Dendritic cell treated with granulocyte-macrophage colony-stimulating factor and Interleukin-4, amounts not matched to agents 40 ng/mL and 50 ng/mL, for 4 days (primary cell): ENCODE results near the gene SP110.

Experiments
- H3K27ac Mint-ChIP-seq: one replicate; pipeline ENCODE4 v1.8.0; 2022; ENCODE audit warnings: mild to moderate bottlenecking, mixed read lengths
- H3K27me3 Mint-ChIP-seq: one replicate; pipeline ENCODE4 v1.8.0; 2022; ENCODE audit warnings: mild to moderate bottlenecking, mixed read lengths
- H3K36me3 Mint-ChIP-seq: one replicate; pipeline ENCODE4 v1.8.0; 2022; ENCODE audit warnings: low read depth, mixed read lengths
- H3K4me1 Mint-ChIP-seq: one replicate; pipeline ENCODE4 v1.8.0; 2022; ENCODE audit warnings: low read depth, mixed read lengths
- H3K4me3 Mint-ChIP-seq: one replicate; pipeline ENCODE4 v1.8.0; 2022; ENCODE audit warnings: mild to moderate bottlenecking, moderate library complexity, mixed read lengths
- H3K9me3 Mint-ChIP-seq: one replicate; pipeline ENCODE4 v1.8.0; 2022; ENCODE audit warnings: mixed read lengths
- intact Hi-C: fragments of 100-400 bp; cut with micrococcal nuclease; formaldehyde crosslinking; loops from one replicate; pipeline ENCODE4 v1.15.0; 2022

The SP110 gene

DNA sequence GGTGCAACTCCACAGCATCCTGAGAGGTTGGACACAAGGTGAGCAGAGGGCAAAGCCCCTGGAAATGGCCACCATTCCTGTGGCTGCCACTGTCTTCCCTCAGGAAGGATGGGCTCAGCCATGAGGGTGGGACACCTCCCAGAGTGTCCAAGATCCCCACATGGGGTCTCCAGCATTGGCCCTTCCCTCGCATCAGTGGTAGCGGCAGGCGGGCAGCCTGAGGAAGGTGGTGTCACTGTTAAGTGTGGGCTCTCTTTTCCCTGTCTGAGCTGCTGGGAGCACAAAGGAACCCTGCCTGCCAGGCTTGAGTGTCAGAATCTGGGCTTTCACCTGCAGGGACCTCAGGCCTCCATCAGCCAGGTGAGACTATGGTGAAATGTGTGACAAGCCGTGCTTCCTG is 47.6 kb downstream of the SP110 start:
- peaks cover 93% of the 10 kb centered on the region for H3K36me3 Mint-ChIP-seq
- intact Hi-C loops, result no loop called here
- H3K27me3 Mint-ChIP-seq, result no peaks in the 10 kb centered on the region
- no peak overlapping the region for H3K4me3 Mint-ChIP-seq
- no peak overlapping the region for H3K27ac Mint-ChIP-seq
- H3K9me3 Mint-ChIP-seq, result no peaks in the 10 kb centered on the region
- H3K4me1 Mint-ChIP-seq, result peaks cover 6% of the 10 kb centered on the region

DNA sequence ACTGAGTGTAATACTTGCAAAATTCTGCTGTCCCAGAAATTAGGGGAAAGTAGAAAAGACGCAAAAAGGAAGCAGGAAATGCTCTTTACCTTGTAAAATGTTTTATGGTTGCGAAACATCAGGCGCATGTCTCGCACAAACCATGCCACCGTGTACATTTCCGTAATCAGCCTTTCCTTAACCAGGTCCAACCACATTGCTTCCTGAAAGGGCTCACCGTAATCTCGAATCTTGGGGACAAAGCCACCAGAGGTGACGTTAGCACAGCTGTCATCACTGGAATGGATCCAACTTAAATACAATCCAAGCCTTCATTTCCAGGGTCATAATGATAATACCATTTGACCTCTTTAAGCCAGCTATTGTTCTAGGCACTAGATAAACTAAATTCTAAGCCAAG is 49.3 kb downstream of the SP110 start:
- peaks cover 88% of the 10 kb centered on the region for H3K36me3 Mint-ChIP-seq
- no peak overlapping the region for H3K4me3 Mint-ChIP-seq
- no peak overlapping the region for H3K27ac Mint-ChIP-seq
- intact Hi-C loops, result no loop called here
- no peaks in the 10 kb centered on the region for H3K27me3 Mint-ChIP-seq
- peaks cover 6% of the 10 kb centered on the region for H3K4me1 Mint-ChIP-seq
- H3K9me3 Mint-ChIP-seq, result no peaks in the 10 kb centered on the region

DNA sequence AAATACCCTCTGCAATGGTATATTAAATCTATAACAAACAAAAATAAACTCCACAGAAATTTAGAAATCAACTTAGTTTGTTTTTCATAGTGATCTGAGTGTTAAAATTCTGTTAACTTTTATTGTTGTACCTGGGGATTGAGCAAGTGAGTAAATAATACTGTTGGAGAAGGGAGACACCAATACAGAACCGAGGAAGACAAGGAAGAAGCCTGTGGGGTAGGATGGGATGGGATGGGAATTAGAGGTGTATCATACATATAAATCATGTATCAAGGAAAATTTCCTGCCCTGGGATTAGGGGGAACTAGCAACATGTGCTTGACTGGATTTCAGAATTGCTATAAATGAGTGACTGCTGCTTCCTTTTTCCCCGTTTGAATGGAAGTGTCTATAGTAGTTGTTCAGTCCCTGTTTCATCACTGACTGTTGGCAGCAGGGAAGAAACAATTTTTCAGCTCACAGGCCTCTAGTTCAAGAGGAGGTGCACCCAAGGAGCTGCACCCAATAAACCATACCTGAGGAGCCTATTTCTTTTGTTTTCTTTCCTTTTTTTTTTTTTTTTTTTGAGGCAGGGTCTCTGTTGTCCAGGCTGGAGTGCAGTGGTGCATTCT is 53.1 kb downstream of the SP110 start:
- H3K36me3 Mint-ChIP-seq, result peaks cover 60% of the 10 kb centered on the region
- peaks cover 15% of the 10 kb centered on the region for H3K4me1 Mint-ChIP-seq
- no peaks in the 10 kb centered on the region for H3K9me3 Mint-ChIP-seq
- no peak overlapping the region for H3K27ac Mint-ChIP-seq
- intact Hi-C loops, result no loop called here
- H3K27me3 Mint-ChIP-seq, result no peaks in the 10 kb centered on the region
- no peak overlapping the region for H3K4me3 Mint-ChIP-seq

DNA sequence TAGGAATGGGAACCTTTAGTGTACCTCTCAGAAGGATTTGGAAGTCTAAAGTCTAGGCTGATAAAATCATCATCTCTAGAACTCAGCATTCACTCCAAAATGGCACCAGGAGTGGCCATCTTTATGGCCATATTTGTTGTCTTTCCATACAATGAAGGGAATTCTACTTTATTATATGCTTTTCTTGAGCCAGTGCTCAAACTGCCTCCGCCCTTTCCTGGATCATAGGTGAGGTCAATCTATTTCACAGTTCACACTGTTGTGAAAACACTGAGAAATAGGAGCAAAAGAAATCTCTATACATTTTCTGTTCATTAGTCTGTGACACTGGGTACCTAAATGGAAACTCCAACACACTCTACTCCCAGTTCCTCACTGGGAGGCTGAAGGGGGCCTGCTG is 55.6 kb downstream of the SP110 start:
- Mint-ChIP-seq H3K27me3 (peaks cover 2% of the 10 kb centered on the region), H3K9me3 (no peaks in the 10 kb centered on the region), H3K27ac (no peak overlapping the region), H3K4me1 (peaks cover 14% of the 10 kb centered on the region), H3K36me3 (peaks cover 35% of the 10 kb centered on the region), H3K4me3 (no peak overlapping the region)
- intact Hi-C loops, result no loop called here

DNA sequence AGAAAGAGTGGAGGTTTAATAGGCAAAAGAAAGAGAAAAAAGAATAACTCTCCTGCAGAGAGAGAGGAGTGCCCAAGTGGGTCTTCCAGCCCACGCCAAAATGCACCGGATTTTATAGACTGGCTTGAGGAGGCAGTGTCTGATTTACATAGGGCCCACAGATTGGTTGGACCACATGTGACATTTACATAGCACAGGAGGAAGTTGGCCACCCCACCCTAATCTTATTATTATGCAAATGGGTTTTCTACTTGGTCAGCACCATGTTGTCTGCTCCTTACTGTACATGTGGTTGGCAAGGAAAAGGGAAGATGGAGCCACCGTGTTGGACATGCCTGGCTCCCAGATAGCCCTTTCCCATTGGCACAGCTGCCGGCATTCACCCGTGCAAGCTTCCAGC is 56.8 kb downstream of the SP110 start:
- H3K27ac Mint-ChIP-seq, result no peak overlapping the region
- intact Hi-C loops, result no loop called here
- no peak overlapping the region for H3K4me3 Mint-ChIP-seq

DNA sequence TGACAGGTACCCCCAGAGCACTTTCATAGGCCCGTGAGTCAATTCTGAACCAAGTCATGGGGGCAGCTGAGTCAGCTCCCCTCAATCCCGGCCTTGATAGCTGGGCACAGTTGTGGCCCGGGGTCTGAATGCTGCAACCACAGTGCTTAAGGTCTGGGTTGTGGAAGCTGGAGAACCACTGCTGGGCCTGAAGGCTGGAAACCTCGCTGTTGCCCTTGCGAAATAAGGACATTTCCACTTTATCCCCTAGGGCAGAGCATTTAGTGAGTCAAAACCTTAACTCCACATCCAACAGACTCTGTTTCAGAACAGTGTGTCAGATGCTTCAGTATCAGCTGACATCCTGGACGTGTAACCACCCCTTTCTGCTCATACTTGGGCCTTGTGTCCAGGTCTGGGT is 58.6 kb downstream of the SP110 start:
- intact Hi-C loops, result loop anchor here (2.0 kb wide), 1 partner anchor 450 kb away; no protein-coding TSS in a partner anchor

More for the DNA sequence above, 56.8 kb downstream of the SP110 start:
- Mint-ChIP-seq H3K9me3 (no peaks in the 10 kb centered on the region), H3K4me1 (peaks cover 14% of the 10 kb centered on the region), H3K36me3 (peaks cover 24% of the 10 kb centered on the region), H3K27me3 (peaks cover 2% of the 10 kb centered on the region)

DNA sequence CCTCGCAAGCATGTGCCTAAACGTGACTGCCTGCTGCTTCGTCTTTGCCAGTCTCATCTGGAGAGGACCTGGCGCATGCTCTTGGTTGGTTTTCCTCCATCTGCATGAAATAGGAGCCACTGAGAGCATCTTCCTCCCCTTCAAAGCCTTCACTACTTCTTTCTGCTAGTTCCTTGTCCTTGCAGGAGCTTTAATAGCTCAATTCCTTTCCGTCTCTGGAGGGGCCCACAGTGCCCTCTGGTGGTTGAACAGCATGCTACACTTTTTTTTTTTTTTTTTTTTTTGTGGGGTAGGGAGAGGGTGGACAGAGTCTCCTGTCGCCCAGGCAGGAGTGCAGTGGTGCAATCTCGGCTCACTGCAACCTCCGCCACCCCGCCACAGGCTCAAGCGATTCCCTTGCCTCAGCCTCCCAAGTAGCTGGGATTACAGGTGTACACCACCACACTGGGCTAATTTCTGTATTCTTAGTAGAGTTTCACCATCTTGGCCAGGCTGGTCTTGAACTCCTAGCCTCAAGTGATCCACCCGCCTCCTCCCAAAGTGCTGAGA is 59.6 kb downstream of the SP110 start:
- peaks cover 2% of the 10 kb centered on the region for H3K27me3 Mint-ChIP-seq
- no peaks in the 10 kb centered on the region for H3K9me3 Mint-ChIP-seq
- H3K4me1 Mint-ChIP-seq, result peaks cover 30% of the 10 kb centered on the region
- H3K4me3 Mint-ChIP-seq, result no peak overlapping the region
- intact Hi-C loops, result loop anchor here (1.0 to 2.0 kb wide), 3 partner anchors 93 to 451 kb away; no protein-coding TSS in a partner anchor
- H3K36me3 Mint-ChIP-seq, result peaks cover 6% of the 10 kb centered on the region
- no peak overlapping the region for H3K27ac Mint-ChIP-seq

More for the DNA sequence above, 58.6 kb downstream of the SP110 start:
- Mint-ChIP-seq H3K27me3 (peaks cover 2% of the 10 kb centered on the region), H3K9me3 (no peaks in the 10 kb centered on the region), H3K4me3 (no peak overlapping the region), H3K27ac (no peak overlapping the region), H3K4me1 (peaks cover 24% of the 10 kb centered on the region), H3K36me3 (peaks cover 10% of the 10 kb centered on the region)

DNA sequence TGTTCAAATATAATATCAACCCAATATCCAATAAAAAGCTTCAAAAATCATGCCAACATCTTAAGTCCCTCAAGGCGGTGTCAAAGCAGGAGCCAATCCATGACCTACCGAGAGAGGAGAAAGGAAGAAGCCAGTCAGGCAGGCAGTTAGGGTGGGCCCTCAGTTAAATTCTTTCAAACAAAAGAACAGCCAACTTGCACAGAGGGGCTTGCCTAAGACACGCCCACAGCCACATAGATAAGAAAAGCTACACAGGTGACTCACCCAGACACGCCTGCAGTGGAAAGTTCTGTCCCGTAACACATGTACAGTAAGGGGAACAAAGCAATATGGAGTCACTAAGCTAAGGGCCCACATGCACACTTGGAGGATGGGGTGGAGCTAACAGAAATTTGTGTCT is 61.3 kb downstream of the SP110 start:
- H3K9me3 Mint-ChIP-seq, result no peaks in the 10 kb centered on the region
- no peak overlapping the region for H3K27ac Mint-ChIP-seq
- peaks cover 2% of the 10 kb centered on the region for H3K27me3 Mint-ChIP-seq
- no peaks in the 10 kb centered on the region for H3K36me3 Mint-ChIP-seq
- no peak overlapping the region for H3K4me3 Mint-ChIP-seq
- H3K4me1 Mint-ChIP-seq, result peaks cover 30% of the 10 kb centered on the region
- intact Hi-C loops, result no loop called here

DNA sequence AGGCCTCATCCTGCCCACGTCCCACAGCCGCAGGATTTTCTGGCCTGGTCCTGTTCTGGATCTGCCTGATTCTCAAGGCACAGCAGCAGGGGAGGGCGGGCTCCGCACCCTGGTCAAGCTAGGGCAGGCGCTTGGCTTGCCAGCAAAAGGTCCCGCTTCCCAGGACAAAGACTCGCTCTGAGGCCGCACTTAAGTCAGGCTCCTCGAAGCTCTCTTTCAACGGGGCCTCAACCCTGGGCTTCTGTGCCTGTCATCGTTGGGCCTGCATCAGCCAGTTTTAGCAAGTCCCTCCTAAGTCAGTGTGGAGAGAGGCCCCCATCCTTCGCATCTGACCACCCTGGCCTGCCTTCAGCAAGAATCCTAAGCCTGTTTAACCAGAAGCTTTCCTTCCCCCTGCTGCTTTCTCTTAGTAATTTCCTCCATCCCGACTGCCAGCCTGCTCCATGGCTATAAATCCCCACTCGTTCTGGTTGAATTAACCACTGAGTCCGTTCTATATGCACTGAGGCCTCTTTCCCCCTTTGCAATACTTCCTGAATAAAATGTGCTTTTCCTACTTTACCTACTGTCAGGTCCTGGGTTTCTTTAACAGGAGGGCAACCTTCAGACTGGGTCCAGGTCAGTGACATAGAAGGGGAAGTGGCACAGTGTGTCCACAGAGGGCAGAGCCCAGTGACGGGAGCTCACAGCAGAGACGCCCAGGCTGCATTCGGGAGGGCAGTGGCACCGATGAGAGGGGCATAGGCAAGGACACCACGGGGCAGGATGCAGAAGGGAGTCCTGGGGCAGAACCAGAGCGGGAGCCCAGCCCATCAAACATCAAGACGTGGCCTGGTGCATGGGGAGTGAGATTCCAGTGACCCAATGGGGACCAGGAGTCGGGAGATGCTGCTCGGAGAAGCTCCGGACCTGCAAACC is 62.7 kb downstream of the SP110 start:
- Mint-ChIP-seq H3K27ac (no peak overlapping the region), H3K4me1 (peaks cover 24% of the 10 kb centered on the region), H3K4me3 (no peak overlapping the region), H3K27me3 (peaks cover 2% of the 10 kb centered on the region), H3K9me3 (peaks cover 6% of the 10 kb centered on the region), H3K36me3 (no peaks in the 10 kb centered on the region)
- intact Hi-C loops, result no loop called here

DNA sequence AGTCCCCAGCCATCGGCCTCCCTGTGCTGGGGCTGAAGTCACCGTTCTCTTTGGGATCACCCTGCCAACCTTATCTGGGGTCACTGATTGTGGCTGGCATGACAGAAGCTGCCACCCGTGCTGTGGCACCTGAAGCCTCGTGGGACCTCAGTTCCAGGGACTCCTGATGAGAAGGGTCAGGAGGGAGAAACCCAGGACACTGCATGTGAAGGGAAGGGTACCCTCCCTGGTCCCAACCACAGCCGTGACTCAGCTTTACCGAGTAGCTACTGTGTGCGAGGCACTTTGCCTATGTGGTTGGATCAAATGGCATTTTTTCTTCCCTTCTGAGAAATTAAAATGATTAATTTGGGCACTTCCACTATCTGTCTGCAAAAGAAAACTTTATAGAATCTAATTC is 64.4 kb downstream of the SP110 start:
- no peak overlapping the region for H3K27ac Mint-ChIP-seq
- H3K9me3 Mint-ChIP-seq, result peaks cover 8% of the 10 kb centered on the region
- peaks cover 24% of the 10 kb centered on the region for H3K4me1 Mint-ChIP-seq
- intact Hi-C loops, result no loop called here
- no peaks in the 10 kb centered on the region for H3K36me3 Mint-ChIP-seq
- H3K27me3 Mint-ChIP-seq, result peaks cover 2% of the 10 kb centered on the region
- H3K4me3 Mint-ChIP-seq, result no peak overlapping the region

DNA sequence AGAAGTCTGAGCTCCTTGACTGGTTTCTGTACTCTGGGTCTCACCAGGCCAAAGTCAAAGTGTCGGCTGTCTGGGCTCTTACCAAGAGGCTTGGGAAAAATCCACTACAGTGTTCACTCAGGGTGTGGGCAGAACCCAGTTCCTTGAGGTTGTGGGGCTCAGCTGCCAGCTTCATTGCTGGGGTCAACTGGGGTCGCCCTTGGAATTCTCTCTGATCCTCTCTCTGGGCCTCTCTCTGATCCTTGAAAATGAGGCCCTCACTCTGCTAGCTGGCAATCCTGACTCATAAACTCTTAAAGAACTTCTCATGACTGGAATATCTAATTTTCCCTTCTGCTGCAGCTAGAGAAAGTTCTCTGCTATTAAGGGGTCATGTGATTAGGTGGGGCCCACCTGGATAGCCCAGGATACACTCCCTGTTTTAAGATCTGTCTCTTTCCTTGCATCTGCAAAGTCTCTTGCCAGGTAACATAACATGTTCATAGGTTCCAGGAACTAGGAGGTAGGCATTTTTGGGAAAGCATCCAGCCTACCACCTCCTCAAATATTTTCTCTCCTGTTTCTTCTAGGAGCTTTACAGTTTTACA is 66.3 kb downstream of the SP110 start:
- H3K36me3 Mint-ChIP-seq, result no peaks in the 10 kb centered on the region
- intact Hi-C loops, result no loop called here
- peaks cover 19% of the 10 kb centered on the region for H3K4me1 Mint-ChIP-seq
- no peaks in the 10 kb centered on the region for H3K27me3 Mint-ChIP-seq
- H3K9me3 Mint-ChIP-seq, result peaks cover 8% of the 10 kb centered on the region
- no peak overlapping the region for H3K27ac Mint-ChIP-seq
- no peak overlapping the region for H3K4me3 Mint-ChIP-seq

DNA sequence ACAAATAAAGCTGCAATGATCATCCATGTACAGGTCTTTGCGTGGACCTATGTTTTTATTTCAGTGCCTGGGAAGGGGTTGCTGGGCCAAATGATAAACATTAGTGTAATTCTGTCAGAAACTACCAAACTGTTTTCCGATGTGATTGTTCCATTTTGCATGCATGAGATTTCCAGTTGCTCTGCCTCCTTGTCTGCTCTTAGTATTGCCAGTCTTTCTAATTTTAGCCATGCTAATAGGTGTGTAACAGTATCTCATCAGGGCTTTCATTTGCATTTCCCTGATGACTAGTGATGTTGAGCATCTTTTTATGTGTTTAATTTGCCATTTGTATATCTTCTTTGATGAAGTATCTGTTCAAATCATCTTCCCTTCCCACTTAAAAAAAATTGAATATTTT is 67.5 kb downstream of the SP110 start:
- Mint-ChIP-seq H3K36me3 (no peaks in the 10 kb centered on the region), H3K9me3 (peaks cover 8% of the 10 kb centered on the region), H3K27me3 (no peaks in the 10 kb centered on the region), H3K4me1 (peaks cover 16% of the 10 kb centered on the region), H3K27ac (no peak overlapping the region), H3K4me3 (no peak overlapping the region)
- intact Hi-C loops, result no loop called here

DNA sequence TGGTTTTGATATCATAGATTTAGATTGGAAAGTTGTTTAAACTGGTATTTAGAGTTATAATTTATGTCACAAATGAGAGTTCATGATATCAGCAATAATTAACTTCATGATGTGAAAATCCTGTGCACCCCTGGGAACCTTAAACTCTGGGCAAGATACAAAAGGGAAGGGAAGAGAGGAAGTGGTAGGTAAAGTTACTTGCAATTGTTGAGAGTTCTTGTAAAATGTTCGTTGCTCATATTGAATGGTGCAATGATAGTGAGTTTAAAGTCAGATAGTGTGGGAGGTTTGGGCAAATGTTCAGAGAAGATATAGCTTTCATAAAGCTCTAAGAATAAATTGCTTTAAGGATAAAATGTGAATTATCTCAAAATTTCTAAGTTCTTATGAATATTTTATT is 75.4 kb downstream of the SP110 start:
- Mint-ChIP-seq H3K27me3 (no peaks in the 10 kb centered on the region), H3K27ac (no peak overlapping the region), H3K36me3 (peaks cover 22% of the 10 kb centered on the region), H3K4me3 (no peak overlapping the region), H3K4me1 (peaks cover 11% of the 10 kb centered on the region), H3K9me3 (peaks cover 28% of the 10 kb centered on the region)
- intact Hi-C loops, result no loop called here

DNA sequence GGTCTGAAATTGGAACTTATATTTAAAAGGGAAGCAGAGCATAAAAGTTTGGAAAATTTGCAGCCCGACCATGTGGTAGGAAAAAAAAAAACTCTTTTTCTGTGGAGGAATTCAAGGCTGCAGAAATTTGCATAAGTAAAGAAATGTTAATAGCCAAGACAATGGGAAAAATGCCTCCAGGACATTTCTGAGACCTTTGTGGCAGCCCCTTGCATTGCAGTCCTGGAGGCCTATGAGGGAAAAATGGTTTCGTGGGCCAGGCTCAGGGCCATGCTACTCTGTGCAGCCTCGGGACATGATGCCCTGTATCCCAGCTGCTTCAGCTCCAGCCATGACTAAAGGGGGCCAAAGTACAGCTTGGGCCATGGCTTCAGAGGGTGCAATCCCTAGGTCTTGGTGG is 79.1 kb downstream of the SP110 start:
- no peak overlapping the region for H3K4me3 Mint-ChIP-seq
- H3K9me3 Mint-ChIP-seq, result peaks cover 28% of the 10 kb centered on the region
- peaks cover 22% of the 10 kb centered on the region for H3K36me3 Mint-ChIP-seq
- H3K27me3 Mint-ChIP-seq, result no peaks in the 10 kb centered on the region
- intact Hi-C loops, result no loop called here
- H3K4me1 Mint-ChIP-seq, result peaks cover 24% of the 10 kb centered on the region
- no peak overlapping the region for H3K27ac Mint-ChIP-seq
